ENCODE data around the gene DEPDC5.

GRCh38 chr22:31944700-31945442, 191.1 kb downstream of the DEPDC5 start:
- no peak for TF ChIP-seq CTCF (IDR thresholded peaks at IDR 0.05)
- TF ChIP-seq POLR2A (IDR thresholded peaks at IDR 0.05) = no peak

All from tibial nerve (tissue), 3 donors.